Endothelial cell of umbilical vein (primary cell): ENCODE results near the gene LRRC34. TPM values are rescaled to one million over a fixed set of nuclear protein-coding genes. Genes with fewer than 3 reads are reported as not detected.

Experiments
- BruUV-seq: library from RNA; stranded (reverse); fragments of 400-500 nt; replicated peaks from 2 replicates; lab custom pipeline; 2021; lab: Mats Ljungman, UMichigan
- CTCF ChIA-PET: fragments of 300-600, 350-600 bp; sonication (Branson Sonifier 250); formaldehyde crosslinking; loops from one replicate; lab custom pipeline; 2021; ENCODE audit warnings: antibody characterized with exemption, inconsistent platforms; lab: Charles Lee
- POLR2A ChIA-PET: fragments of 300-600, 350-600 bp; sonication (Branson Sonifier 250); formaldehyde crosslinking; loops from one replicate; lab custom pipeline; 2021; ENCODE audit warnings: antibody characterized with exemption, inconsistent platforms; lab: Charles Lee
- DNase-seq: peaks from one replicate; pipeline ENCODE4 v3.0.0-alpha.2; 2011; ENCODE audit warnings: low read depth, low spot score
- FAIRE-seq: peaks from 2 replicates; lab custom pipeline; 2011; peaks lifted over from hg19 to GRCh38; lab: Jason Lieb, UNC
- H2AFZ ChIP-seq: 2 replicates; pipeline ENCODE4 v1.6.0; 2012; ENCODE audit warnings: low read depth, low read length, control low read depth, inconsistent platforms
- H3K27ac ChIP-seq: 2 replicates; pipeline ENCODE4 v1.5.1; 2011; ENCODE audit warnings: low read depth, mild to moderate bottlenecking, control low read depth, low read length, moderate library complexity; ENCODE audit not compliant: insufficient read depth
- H3K27me3 ChIP-seq, 2 experiments: 2 replicates each; pipeline versions ENCODE4 v1.6.0 to v1.6.1; 2011; ENCODE audit warnings: low read length in 2 of 2, mixed read lengths in 1 of 2; ENCODE audit not compliant: control insufficient read depth in 2 of 2, insufficient read depth in 2 of 2
- H3K36me3 ChIP-seq, 2 experiments: 2 replicates in 1 of 2; 3 replicates in 1 of 2; pipeline ENCODE4 v1.5.1; 2011; ENCODE audit warnings: low read length in 2 of 2, mild to moderate bottlenecking in 1 of 2, moderate library complexity in 1 of 2; ENCODE audit not compliant: control insufficient read depth in 2 of 2, insufficient read depth in 2 of 2; ENCODE audit errors: extremely low read depth in 1 of 2
- H3K4me1 ChIP-seq: 3 replicates; pipeline ENCODE4 v1.5.1; 2011; ENCODE audit warnings: mild to moderate bottlenecking, low read length; ENCODE audit not compliant: control insufficient read depth, insufficient read depth; ENCODE audit errors: extremely low read depth
- H3K4me2 ChIP-seq: 2 replicates; pipeline ENCODE4 v1.6.1; 2011; ENCODE audit warnings: low read length, control low read depth, mixed read lengths; ENCODE audit not compliant: insufficient read depth
- H3K4me3 ChIP-seq, 3 experiments: fragments of 200-600 bp in 1 of 3; sonication (generic), shearing (Covaris generic) in 1 of 3; replicated peaks in 1 of 3; 2 replicates each; pipeline ENCODE4 v1.5.1; 2011 to 2016; ENCODE audit warnings: control low read depth in 3 of 3, low read length in 3 of 3, mild to moderate bottlenecking in 2 of 3, inconsistent platforms in 1 of 3, low read depth in 1 of 3, moderate library complexity in 1 of 3; ENCODE audit not compliant: insufficient read depth in 1 of 3
- H3K79me2 ChIP-seq: 2 replicates; pipeline ENCODE4 v1.6.0; 2012; ENCODE audit warnings: low read length, inconsistent platforms; ENCODE audit not compliant: control insufficient read depth, insufficient read depth
- H3K9ac ChIP-seq: replicated peaks from 2 replicates; pipeline ENCODE3; 2011; ENCODE audit warnings: low read length, control low read depth; ENCODE audit not compliant: insufficient read depth; ENCODE audit errors: extremely low read depth
- H3K9me1 ChIP-seq: replicated peaks from 3 replicates; pipeline ENCODE4 v1.6.0; 2011; ENCODE audit warnings: mild to moderate bottlenecking, low read length; ENCODE audit not compliant: control insufficient read depth, insufficient read depth; ENCODE audit errors: extremely low read depth
- H3K9me3 ChIP-seq: replicated peaks from 2 replicates; pipeline ENCODE4 v1.5.1; 2012; ENCODE audit warnings: low read length, inconsistent platforms; ENCODE audit not compliant: control insufficient read depth, insufficient read depth
- H4K20me1 ChIP-seq: replicated peaks from 2 replicates; pipeline ENCODE3; 2011; ENCODE audit warnings: mild to moderate bottlenecking, low read length; ENCODE audit not compliant: control insufficient read depth, insufficient read depth; ENCODE audit errors: extremely low read depth
- EZH2 ChIP-seq: IDR thresholded peaks from 2 replicates; pipeline ENCODE4 v1.6.1; 2012; ENCODE audit warnings: borderline replicate concordance, low read depth, mild to moderate bottlenecking, moderate library complexity, low read length, inconsistent platforms; ENCODE audit not compliant: severe bottlenecking
- FOS ChIP-seq: IDR thresholded peaks from 2 replicates; pipeline ENCODE4 v1.6.1; 2011; ENCODE audit warnings: mild to moderate bottlenecking, low read length, moderate library complexity, borderline replicate concordance; ENCODE audit not compliant: insufficient read depth
- GATA2 ChIP-seq: IDR thresholded peaks from 2 replicates; pipeline ENCODE4 v1.7.0; 2011; ENCODE audit warnings: low read depth, mild to moderate bottlenecking, moderate library complexity, mixed read lengths, low read length; ENCODE audit not compliant: insufficient read length, insufficient read depth
- JUN ChIP-seq: IDR thresholded peaks from 2 replicates; pipeline ENCODE4 v1.6.1; 2011; ENCODE audit warnings: borderline replicate concordance, low read depth; ENCODE audit not compliant: insufficient read length, insufficient read depth
- MYC ChIP-seq: IDR thresholded peaks from one replicate; pipeline ENCODE4 v1.6.1; 2011; ENCODE audit warnings: mild to moderate bottlenecking, low read depth, low read length
- POLR2A ChIP-seq: IDR thresholded peaks from 2 replicates; pipeline ENCODE4 v1.6.1; 2012; ENCODE audit warnings: low read depth, mild to moderate bottlenecking, control low read depth, low read length
- POLR2AphosphoS5 ChIP-seq: IDR thresholded peaks from 2 replicates; pipeline ENCODE4 v1.6.1; 2012; ENCODE audit warnings: low read depth, mild to moderate bottlenecking, control low read depth, low read length, moderate library complexity; ENCODE audit not compliant: insufficient read depth
- dilution Hi-C: fragments of 300-500 bp; cut with MboI; formaldehyde crosslinking; loops from one replicate; pipeline ENCODE4 v1.15.0; 2019; ENCODE audit warnings: low sequenced_read_pairs; ENCODE audit not compliant: extremely low pct_ligation_motif_present
- intact Hi-C: fragments of 100-400 bp; cut with micrococcal nuclease; formaldehyde crosslinking; loops from one replicate; pipeline ENCODE4 v1.10.0; 2022
- polyA plus RNA-seq, 4 experiments: library from polyadenylated mRNA; depleted of rRNA in 3 of 4; stranded (reverse) in 3 of 4; unstranded in 1 of 4; fragments of >200 nt; gene quantifications; 2 replicates each; pipeline versions ENCODE4 v1.2.1 to v1.2.3, GENCODE V29; 2011 to 2012; ENCODE audit warnings: missing spikeins in 1 of 4
- total RNA-seq: library from RNA; stranded (reverse); gene quantifications from 2 replicates; pipeline ENCODE4 v1.2.3, GENCODE V29; 2021

LRRC34 gene
- total and polyA plus RNA-seq, 2 donors (not counting 3 experiments of a cell fraction or from before 2014, with no cell fraction given), result 0.72 to 2.5 TPM

DNA sequence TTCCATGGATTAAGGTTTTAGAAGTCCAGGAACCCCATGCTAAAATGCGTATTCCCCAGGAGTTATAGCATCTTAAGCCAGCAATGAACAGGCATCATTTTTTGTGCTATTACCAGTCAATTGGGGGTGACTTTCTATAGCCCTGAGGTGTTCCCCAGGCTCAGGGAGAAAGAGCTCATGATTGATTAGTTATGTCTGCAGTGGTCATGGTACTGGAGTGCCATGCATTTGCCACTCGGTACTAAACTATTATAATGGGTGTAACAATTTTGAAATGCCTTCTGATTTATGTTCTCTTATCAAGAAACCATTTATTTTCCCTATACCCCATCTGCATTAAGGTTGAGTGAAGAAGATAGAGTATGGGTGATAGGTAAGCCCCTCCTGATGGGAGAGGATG is 45.1 kb upstream of the LRRC34 start:
- intact Hi-C loops, result no loop called here
- Histone ChIP-seq H4K20me1 (no peaks in the 10 kb centered on the region), H3K9me3 (no peaks in the 10 kb centered on the region), H3K9me1 (no peaks in the 10 kb centered on the region), H3K27me3 (peaks cover 18 to 30% of the 10 kb centered on the region in 2 experiments), H3K36me3 (no peaks in the 10 kb centered on the region), H3K4me1 (no peaks in the 10 kb centered on the region), H3K79me2 (no peaks in the 10 kb centered on the region), H3K9ac (no peak overlapping the region), H2AFZ (no peak overlapping the region), H3K4me2 (no peak overlapping the region), H3K27ac (no peak overlapping the region), H3K4me3 (no peak overlapping the region)
- POLR2A ChIA-PET, result no interaction called here
- DNase-seq (no peak), FAIRE-seq (no peak)
- BruUV-seq, result no TSS peak
- CTCF ChIA-PET, result no interaction called here
- TF ChIP-seq GATA2, result no peak
- TF ChIP-seq FOS, result no peak
- no peak for TF ChIP-seq JUN
- TF ChIP-seq POLR2AphosphoS5, result no peak
- no peak for TF ChIP-seq MYC
- dilution Hi-C loops, result no loop called here

- dilution Hi-C loops, result no loop called here
- POLR2A ChIA-PET, result no interaction called here
- no peak overlapping the region for H3K4me3 ChIP-seq
- H3K36me3 ChIP-seq, result no peaks in the 10 kb centered on the region
- H3K27ac ChIP-seq, result no peak overlapping the region
- no peak overlapping the region for H2AFZ ChIP-seq
- H3K4me2 ChIP-seq, result no peak overlapping the region
- DNase-seq, result no peak
- CTCF ChIA-PET, result no interaction called here
- no peaks in the 10 kb centered on the region for H3K4me1 ChIP-seq
- TF ChIP-seq EZH2, result no peak
- TF ChIP-seq POLR2A, result no peak
- BruUV-seq, result no TSS peak
- H4K20me1 ChIP-seq, result no peaks in the 10 kb centered on the region
- peaks cover 22 to 30% of the 10 kb centered on the region in 2 experiments for H3K27me3 ChIP-seq
- H3K9ac ChIP-seq, result no peak overlapping the region
- no peak for FAIRE-seq
- H3K9me1 ChIP-seq, result no peaks in the 10 kb centered on the region
- intact Hi-C loops, result no loop called here
- no peaks in the 10 kb centered on the region for H3K79me2 ChIP-seq
- H3K9me3 ChIP-seq, result no peaks in the 10 kb centered on the region
Observed at GRCh38 chr3:169855514-169855913, 42.8 kb upstream of the LRRC34 start.
